ENCODE measurements around the gene POLD3. TPM values are rescaled to one million over a fixed set of nuclear protein-coding genes. Genes with fewer than 3 reads are reported as not detected.

The POLD3 gene
- total and polyA plus RNA-seq, 2 of the 8 experiments (the other 6 are each of a cell fraction or from before 2014, with no cell fraction given), result 18.1 to 29.3 TPM

GRCh38 chr11:74680703-74681531 is 88.5 kb downstream of the POLD3 start:
- Histone ChIP-seq H3K27ac (ENCODE audit: low read depth, low read length) (no peak overlapping the region), H3K79me1 (ENCODE audit: low read depth, low read length) (no peaks in the 10 kb centered on the region), H3K4me3 (ENCODE audit: extremely low read depth in 1 of 4, insufficient read depth in 2 of 4, low read depth in 3 of 4, low read length in 4 of 4) (no peak overlapping the region), H2BK20ac (ENCODE audit: low read length) (no peak overlapping the region), H3K27me3 (replicated peaks in 1 of 4; ENCODE audit: control insufficient read depth in 3 of 4, extremely low read depth in 1 of 4, insufficient read depth in 3 of 4, low read length in 3 of 4) (peaks cover 0 to 12% (median 7%) of the 10 kb centered on the region in 4 experiments; a peak in 5 of 7 replicates), H3K4ac (replicated peaks; ENCODE audit: insufficient read length, low read depth, low read length) (no peak overlapping the region), H2AK5ac (ENCODE audit: low read depth, low read length) (no peak overlapping the region), H2BK5ac (ENCODE audit: low read depth, low read length) (no peak overlapping the region), H2BK120ac (replicated peaks; ENCODE audit: low read depth, low read length) (no peak overlapping the region), H2BK15ac (ENCODE audit: low read length) (no peak overlapping the region), H4K91ac (replicated peaks; ENCODE audit: insufficient read length, low read length) (no peak overlapping the region), H3K4me1 (replicated peaks in 1 of 4; ENCODE audit: control insufficient read depth in 3 of 4, insufficient read depth in 4 of 4, low read length in 3 of 4) (peaks cover 3 to 8% (median 7%) of the 10 kb centered on the region in 4 experiments; a peak in 6 of 7 replicates), H3K36me3 (ENCODE audit: control insufficient read depth in 2 of 4, insufficient read depth in 4 of 4, low read length in 3 of 4) (no peaks in the 10 kb centered on the region), H3K56ac (replicated peaks; ENCODE audit: insufficient read length, low read depth, low read length) (no peak overlapping the region), H3K23me2 (ENCODE audit: low read depth, low read length) (no peaks in the 10 kb centered on the region), H3K14ac (ENCODE audit: insufficient read length) (no peak overlapping the region), H3K79me2 (ENCODE audit: control insufficient read depth in 1 of 2, insufficient read depth in 2 of 2, low read length in 2 of 2) (no peaks in the 10 kb centered on the region), H2AFZ (ENCODE audit: low read length) (no peak overlapping the region), H3K4me2 (ENCODE audit: insufficient read depth in 1 of 2, low read depth in 2 of 2, low read length in 2 of 2) (no peak overlapping the region), H3K23ac (ENCODE audit: insufficient read length) (no peak overlapping the region), H4K8ac (ENCODE audit: extremely low read depth, insufficient read depth, low read length) (peak overlapping the region; percentile 31; the same call in 1 of the 2 replicates), H3K18ac (ENCODE audit: extremely low read depth, low read length) (no peak overlapping the region), H2BK12ac (ENCODE audit: low read depth, low read length) (no peak overlapping the region), H4K5ac (ENCODE audit: insufficient read length, low read depth, low read length) (no peak overlapping the region), H3K9me3 (ENCODE audit: insufficient read depth in 2 of 2, low read depth in 1 of 2, low read length in 1 of 2) (no peaks in the 10 kb centered on the region), H4K20me1 (replicated peaks in 1 of 2; ENCODE audit: control insufficient read depth in 1 of 2, insufficient read depth in 2 of 2, low read length in 2 of 2) (no peaks in the 10 kb centered on the region), H3K9ac (replicated peaks in 1 of 4; ENCODE audit: extremely low read depth in 1 of 4, low read depth in 3 of 4, low read length in 3 of 4) (no peak overlapping the region)
- TF ChIP-seq MAX (IDR thresholded peaks at IDR 0.05) (no peak), BRCA1 (IDR thresholded peaks at IDR 0.05; ENCODE audit: low read depth, low read length) (no peak), BCL11A (IDR thresholded peaks at IDR 0.05; ENCODE audit: low read depth in 2 of 2, low read length in 2 of 2) (no peak), EP300 (IDR thresholded peaks at IDR 0.05; ENCODE audit: borderline replicate concordance in 1 of 2, low read depth in 2 of 2, low read length in 2 of 2) (no peak), POU5F1 (IDR thresholded peaks at IDR 0.05; ENCODE audit: low read depth, low read length) (no peak), SP4 (IDR thresholded peaks at IDR 0.05; ENCODE audit: low read length) (no peak), SIN3A (conservative IDR thresholded peaks at IDR 0.05 in 1 of 2, IDR thresholded peaks at IDR 0.05 in 1 of 2; ENCODE audit: low read depth in 1 of 2, low read length in 2 of 2) (no peak), BACH1 (IDR thresholded peaks at IDR 0.05; ENCODE audit: low read length) (no peak), RBBP5 (IDR thresholded peaks at IDR 0.05; ENCODE audit: borderline replicate concordance, low read depth, low read length) (no peak), E2F6 (IDR thresholded peaks at IDR 0.05) (no peak)
- FAIRE-seq, result no peak
- WGBS, 2 experiments (ENCODE audit: extremely low coverage in 1 of 2, insufficient coverage in 1 of 2, insufficient read length in 1 of 2, insufficient replicate concordance in 2 of 2, low coverage in 1 of 2, low lambda C conversion rate in 2 of 2, missing lambda C conversion rate in 1 of 2), result 95% methylated on average over 18 of the region's 18 CpGs; no CpG with 5 or more reads in 1 of the 2 experiments
- DNase-seq (ENCODE audit: low read depth in 1 of 2, low spot score in 2 of 2), result peak in 1 of 2 experiments; percentile 35
- ChIA-PET CTCF (ENCODE audit: partially characterized antibody) (interaction anchor here (1.1 to 10.2 kb wide), 4 partner anchors 15 to 48 kb away, joined by 3 to 72 read pairs (median 4); no protein-coding TSS in a partner anchor), POLR2A (ENCODE audit: partially characterized antibody) (interaction anchor here (0.6 kb wide), 1 partner anchor 441 kb away, joined by 4 read pairs; no protein-coding TSS in a partner anchor)
